OCI-LY7 (cell line): ENCODE measurements around the gene FAU. TPM values are rescaled to one million over a fixed set of nuclear protein-coding genes. Genes with fewer than 3 reads are reported as not detected.

Experiments used
- BruUV-seq: library from RNA; stranded (reverse); fragments of 400-500 nt; replicated peaks from 2 replicates; lab custom pipeline; 2021; lab: Mats Ljungman, UMichigan
- CTCF ChIA-PET: fragments of 300-600 bp; sonication (Branson Sonifier 250); formaldehyde crosslinking; loops from one replicate; lab custom pipeline; 2022; ENCODE audit warnings: antibody characterized with exemption; ENCODE audit not compliant: unreplicated experiment; lab: Charles Lee
- POLR2A ChIA-PET: fragments of 300-600 bp; sonication (Branson Sonifier 250); formaldehyde crosslinking; loops from one replicate; lab custom pipeline; 2022; ENCODE audit warnings: antibody characterized with exemption; lab: Charles Lee
- DNase-seq: peaks from one replicate; pipeline ENCODE4 v3.0.0-alpha.2; 2015; ENCODE audit warnings: low spot score
- H2AFZ ChIP-seq: fragments of 200-600 bp; sonication (generic), shearing (Covaris generic); 2 replicates; pipeline ENCODE4 v1.6.1; 2014; ENCODE audit warnings: mild to moderate bottlenecking, antibody characterized with exemption, low read length, moderate library complexity
- H3K27ac ChIP-seq: fragments of 200-600 bp; sonication (generic); 2 replicates; pipeline ENCODE4 v1.5.1; 2014; ENCODE audit warnings: mixed run types, low read depth, mild to moderate bottlenecking, moderate library complexity, low read length, inconsistent platforms; ENCODE audit not compliant: poor library complexity, severe bottlenecking
- H3K36me3 ChIP-seq: fragments of 200-600 bp; sonication (generic); 2 replicates; pipeline ENCODE4 v1.6.1; 2014; ENCODE audit warnings: mild to moderate bottlenecking, antibody characterized with exemption, low read length, moderate library complexity, mixed read lengths; ENCODE audit not compliant: insufficient read depth
- H3K4me1 ChIP-seq: fragments of 200-600 bp; sonication (generic); 2 replicates; pipeline ENCODE4 v1.5.1; 2014; ENCODE audit warnings: mild to moderate bottlenecking, low read length; ENCODE audit not compliant: insufficient read depth, poor library complexity, severe bottlenecking
- H3K4me2 ChIP-seq: fragments of 200-600 bp; sonication (generic); 2 replicates; pipeline ENCODE4 v1.6.1; 2014; ENCODE audit warnings: mild to moderate bottlenecking, low read length
- H3K4me3 ChIP-seq: fragments of 200-600 bp; sonication (generic); 2 replicates; pipeline ENCODE4 v1.5.1; 2014; ENCODE audit warnings: mild to moderate bottlenecking, low read depth, low read length; ENCODE audit not compliant: poor library complexity, severe bottlenecking
- H3K79me2 ChIP-seq: fragments of 200-600 bp; sonication (generic); 2 replicates; pipeline ENCODE4 v1.6.1; 2016; ENCODE audit warnings: low read depth, mild to moderate bottlenecking, low read length, moderate library complexity, mixed read lengths; ENCODE audit not compliant: insufficient read depth
- H3K9me2 ChIP-seq: fragments of 200-600 bp; sonication (generic); 2 replicates; pipeline ENCODE4 v1.6.1; 2016; ENCODE audit warnings: mild to moderate bottlenecking, low read length, mixed read lengths; ENCODE audit not compliant: insufficient read depth
- H3K9me3 ChIP-seq: fragments of 200-600 bp; sonication (generic); 2 replicates; pipeline ENCODE4 v1.6.1; 2014; ENCODE audit warnings: mild to moderate bottlenecking, mixed run types, low read length, mixed read lengths
- H4K20me1 ChIP-seq: fragments of 200-600 bp; sonication (generic); 2 replicates; pipeline ENCODE4 v1.6.1; 2014; ENCODE audit warnings: mild to moderate bottlenecking, antibody characterized with exemption, low read length, moderate library complexity, mixed read lengths; ENCODE audit not compliant: insufficient read depth
- EZH2phosphoT487 ChIP-seq: fragments of 200-600 bp; sonication (generic); IDR thresholded peaks from 2 replicates; pipeline ENCODE4 v1.6.1; 2018; ENCODE audit warnings: low read depth, borderline replicate concordance, mild to moderate bottlenecking, mixed run types, antibody characterized with exemption, low read length, moderate library complexity, mixed read lengths
- intact Hi-C: fragments of 100-400 bp; cut with micrococcal nuclease; formaldehyde crosslinking; loops from one replicate; pipeline ENCODE4 v1.10.0; 2022; ENCODE audit not compliant: unreplicated experiment
- total RNA-seq, 2 experiments: library from RNA; depleted of rRNA in 1 of 2; stranded (reverse); fragments of >200 nt in 1 of 2; shearing (Covaris generic) in 1 of 2; gene quantifications; 2 replicates each; pipeline ENCODE4 v1.2.3, GENCODE V29; 2014 to 2022
- TF ChIP-seq, protein P1 (sequence below): fragments of 200-600 bp; sonication (generic); conservative IDR thresholded peaks from 2 replicates; pipeline ENCODE4 v1.5.1; 2014; ENCODE audit warnings: mild to moderate bottlenecking, antibody characterized with exemption, low read length, moderate library complexity, mixed read lengths

The FAU gene
- total RNA-seq, 2 experiments from 2014 or later, result 1,406 to 1,573 TPM

DNA sequence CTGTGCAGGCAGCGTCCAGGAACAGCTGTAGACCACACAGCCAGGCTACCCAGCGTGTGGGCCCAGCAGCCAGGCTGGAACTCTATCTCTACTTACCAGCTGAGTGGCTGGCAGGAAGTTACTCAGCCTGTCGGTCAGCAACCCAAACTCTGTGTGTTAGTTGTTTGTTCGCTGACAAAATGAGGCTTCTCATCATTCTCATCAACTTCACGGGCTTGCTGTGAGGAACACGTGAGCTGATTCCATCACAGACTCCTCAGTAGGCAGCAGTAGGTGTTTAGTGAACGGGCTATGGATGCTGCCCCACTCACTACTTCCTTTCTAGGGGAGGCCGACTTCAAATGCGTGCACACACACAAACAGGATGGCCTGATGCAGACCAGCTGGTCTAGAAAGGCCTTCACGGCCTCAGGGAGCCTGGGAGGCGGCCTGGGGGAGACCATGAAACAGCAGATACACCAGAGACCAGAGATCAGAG, 47.3 kb upstream of the FAU start:
- Histone ChIP-seq H3K9me3 (no peaks in the 10 kb centered on the region), H4K20me1 (no peaks in the 10 kb centered on the region), H3K4me2 (peak overlapping the region; percentile 38), H3K36me3 (no peaks in the 10 kb centered on the region), H2AFZ (peak overlapping the region; percentile 99), H3K9me2 (no peaks in the 10 kb centered on the region), H3K4me1 (peaks cover 32% of the 10 kb centered on the region), H3K79me2 (no peaks in the 10 kb centered on the region), H3K4me3 (no peak overlapping the region), H3K27ac (peak overlapping the region; percentile 54)
- intact Hi-C loops, result loop anchor here (5.0 kb wide), 1 partner anchor 37 kb away; the partner anchor contains the start of gene SYVN1
- BruUV-seq, result no TSS peak
- TF ChIP-seq, protein P1, sequence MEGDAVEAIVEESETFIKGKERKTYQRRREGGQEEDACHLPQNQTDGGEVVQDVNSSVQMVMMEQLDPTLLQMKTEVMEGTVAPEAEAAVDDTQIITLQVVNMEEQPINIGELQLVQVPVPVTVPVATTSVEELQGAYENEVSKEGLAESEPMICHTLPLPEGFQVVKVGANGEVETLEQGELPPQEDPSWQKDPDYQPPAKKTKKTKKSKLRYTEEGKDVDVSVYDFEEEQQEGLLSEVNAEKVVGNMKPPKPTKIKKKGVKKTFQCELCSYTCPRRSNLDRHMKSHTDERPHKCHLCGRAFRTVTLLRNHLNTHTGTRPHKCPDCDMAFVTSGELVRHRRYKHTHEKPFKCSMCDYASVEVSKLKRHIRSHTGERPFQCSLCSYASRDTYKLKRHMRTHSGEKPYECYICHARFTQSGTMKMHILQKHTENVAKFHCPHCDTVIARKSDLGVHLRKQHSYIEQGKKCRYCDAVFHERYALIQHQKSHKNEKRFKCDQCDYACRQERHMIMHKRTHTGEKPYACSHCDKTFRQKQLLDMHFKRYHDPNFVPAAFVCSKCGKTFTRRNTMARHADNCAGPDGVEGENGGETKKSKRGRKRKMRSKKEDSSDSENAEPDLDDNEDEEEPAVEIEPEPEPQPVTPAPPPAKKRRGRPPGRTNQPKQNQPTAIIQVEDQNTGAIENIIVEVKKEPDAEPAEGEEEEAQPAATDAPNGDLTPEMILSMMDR, result no peak
- no peak for TF ChIP-seq EZH2phosphoT487
- ChIA-PET CTCF (no interaction called here), POLR2A (interaction anchor here (0.6 to 2.2 kb wide), 8 partner anchors 9 to 81 kb away, joined by 3 to 16 read pairs (median 4); partner anchors contain the start of gene SYVN1)
- DNase-seq, result peak; percentile 48

DNA sequence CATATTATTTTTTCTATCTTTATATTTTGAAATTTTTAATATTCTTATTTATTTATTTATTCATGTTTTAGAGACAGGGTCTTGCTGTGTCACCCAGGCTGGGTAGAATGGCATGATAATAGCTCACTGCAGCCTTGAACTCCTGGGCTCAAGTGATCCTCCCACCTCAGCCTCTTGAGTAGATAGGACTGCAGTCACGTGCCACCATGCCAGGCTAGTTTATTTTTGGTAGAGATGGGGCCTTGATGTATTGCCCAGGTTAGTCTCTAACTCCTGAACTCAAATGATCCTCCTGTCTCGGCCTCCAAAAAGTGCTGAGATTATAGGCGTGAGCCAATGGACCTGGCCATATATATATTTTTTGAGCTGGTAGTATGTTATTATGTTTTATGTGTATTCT, 45.7 kb upstream of the FAU start:
- no TSS peak for BruUV-seq
- CTCF ChIA-PET, result no interaction called here

More for the DNA sequence above, 45.7 kb upstream of the FAU start:
- intact Hi-C loops, result loop anchor here (5.0 kb wide), 1 partner anchor 35 kb away; the partner anchor contains the start of gene SYVN1
- no peak overlapping the region for H3K4me3 ChIP-seq
- no peak overlapping the region for H3K4me2 ChIP-seq
- no peaks in the 10 kb centered on the region for H3K9me2 ChIP-seq
- TF ChIP-seq, protein P1, result no peak
- no peak for TF ChIP-seq EZH2phosphoT487
- DNase-seq, result no peak
- POLR2A ChIA-PET, result interaction anchor here (0.8 kb wide), 1 partner anchor 32 kb away, joined by 3 read pairs; no protein-coding TSS in a partner anchor
- no peaks in the 10 kb centered on the region for H3K79me2 ChIP-seq
- H3K27ac ChIP-seq, result no peak overlapping the region
- H3K9me3 ChIP-seq, result no peaks in the 10 kb centered on the region
- H3K36me3 ChIP-seq, result no peaks in the 10 kb centered on the region
- H4K20me1 ChIP-seq, result no peaks in the 10 kb centered on the region
- no peak overlapping the region for H2AFZ ChIP-seq
- H3K4me1 ChIP-seq, result peaks cover 32% of the 10 kb centered on the region
